NCI-H1417 treated with DMSO at 0.1 percent for 48 hours (cell line): ENCODE results near the gene ABCA1.
A peak's percentile ranks its signal among the peaks of the same experiment; 100 is the strongest.
"Not testable (repeated sequence)": the region's sequence is repeated elsewhere in the genome, so short reads cannot be mapped to it uniquely, and the experiment has no call there.

Experiments
- DNase-seq: peaks from one replicate; lab custom pipeline; 2025; lab: John Stamatoyannopoulos, UW

Gene ABCA1

DNA sequence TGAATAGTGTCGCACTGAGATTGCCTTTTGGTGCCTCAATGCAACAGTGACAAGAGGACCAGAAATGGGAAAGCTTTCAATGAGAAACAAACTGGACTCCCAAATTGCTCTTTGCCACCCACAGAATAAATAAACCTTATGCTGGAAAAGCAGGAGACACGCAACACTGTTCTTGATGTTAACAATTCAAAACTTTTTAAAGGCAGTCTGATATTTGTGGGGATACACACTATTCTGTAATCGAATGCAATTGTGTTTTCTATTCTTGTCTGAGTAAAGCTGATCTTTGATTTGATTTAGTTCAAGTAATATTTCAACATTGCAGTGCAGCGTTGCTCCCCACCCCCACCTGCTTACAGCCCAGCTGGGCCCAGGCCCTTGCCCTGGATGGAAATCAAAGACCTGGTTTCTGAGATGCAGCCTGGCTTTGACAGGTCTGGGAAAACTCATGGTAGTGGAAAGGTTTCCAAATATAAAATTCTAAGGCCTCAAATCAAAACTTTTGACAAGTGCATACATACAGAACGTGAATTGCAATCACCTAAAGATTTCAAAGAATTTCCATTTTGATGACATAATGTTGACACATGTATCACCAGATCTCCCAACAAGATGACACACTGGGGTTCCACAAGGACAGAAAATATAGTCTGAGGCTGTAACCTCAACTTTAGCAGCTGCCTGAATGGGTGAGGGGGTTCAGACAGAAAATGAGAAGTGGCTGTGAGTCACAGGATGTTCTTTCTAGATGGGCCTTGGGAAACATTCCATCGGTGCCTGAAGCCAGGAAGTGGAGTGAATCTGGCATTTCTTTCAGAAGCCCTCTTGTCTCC is 55.1 kb downstream of the ABCA1 start:
- no peak for DNase-seq

- no peak for DNase-seq
These were observed 55.9 kb downstream of the ABCA1 start for GRCh38 chr9:104871961-104872527.

GRCh38 chr9:104869811-104870210 is 58.1 kb downstream of the ABCA1 start:
- no peak for DNase-seq

- DNase-seq, result no peak
These were observed 59.1 kb downstream of the ABCA1 start for GRCh38 chr9:104868687-104869404.

DNA sequence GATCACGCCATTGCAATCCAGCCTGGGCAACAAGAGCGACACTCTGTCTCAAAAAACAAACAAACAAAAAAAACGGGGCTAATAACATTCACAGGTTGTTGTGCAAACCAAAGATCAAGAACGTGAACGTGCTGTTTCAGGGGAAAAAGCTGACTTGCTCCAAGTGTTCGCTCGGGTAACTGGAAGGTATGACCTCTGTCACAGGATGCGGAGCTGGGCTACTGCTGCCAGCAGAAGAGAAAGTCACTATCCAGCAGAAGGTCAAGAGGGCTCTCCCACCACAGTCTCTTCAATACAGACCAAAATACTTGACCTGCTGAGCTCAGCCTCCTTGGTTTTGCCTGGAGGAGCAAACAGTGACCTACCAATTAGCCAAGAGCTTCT is 59.7 kb downstream of the ABCA1 start:
- no peak for DNase-seq

DNA sequence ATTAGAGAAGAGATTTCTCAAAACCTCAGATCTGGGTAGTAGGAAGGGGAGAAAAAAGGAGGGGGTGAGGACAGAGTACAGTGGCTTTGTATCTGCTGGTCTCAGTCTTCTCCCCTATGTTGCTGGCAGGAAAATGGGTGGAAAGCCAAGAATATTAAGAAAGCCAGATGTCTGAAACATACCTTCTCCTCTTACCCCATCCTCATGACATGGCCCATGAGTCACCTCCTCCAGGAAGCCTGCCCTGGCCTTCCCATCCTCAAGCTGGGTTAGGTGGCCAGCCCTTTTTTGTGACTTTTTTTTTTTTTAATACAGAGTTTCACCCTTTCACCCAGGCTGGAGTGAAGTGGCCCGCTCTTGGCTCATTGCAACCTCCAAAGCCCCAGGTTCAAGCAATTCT is 61.8 kb downstream of the ABCA1 start:
- no peak for DNase-seq

GRCh38 chr9:104864675-104865104 is 63.3 kb downstream of the ABCA1 start:
- no peak for DNase-seq

DNA sequence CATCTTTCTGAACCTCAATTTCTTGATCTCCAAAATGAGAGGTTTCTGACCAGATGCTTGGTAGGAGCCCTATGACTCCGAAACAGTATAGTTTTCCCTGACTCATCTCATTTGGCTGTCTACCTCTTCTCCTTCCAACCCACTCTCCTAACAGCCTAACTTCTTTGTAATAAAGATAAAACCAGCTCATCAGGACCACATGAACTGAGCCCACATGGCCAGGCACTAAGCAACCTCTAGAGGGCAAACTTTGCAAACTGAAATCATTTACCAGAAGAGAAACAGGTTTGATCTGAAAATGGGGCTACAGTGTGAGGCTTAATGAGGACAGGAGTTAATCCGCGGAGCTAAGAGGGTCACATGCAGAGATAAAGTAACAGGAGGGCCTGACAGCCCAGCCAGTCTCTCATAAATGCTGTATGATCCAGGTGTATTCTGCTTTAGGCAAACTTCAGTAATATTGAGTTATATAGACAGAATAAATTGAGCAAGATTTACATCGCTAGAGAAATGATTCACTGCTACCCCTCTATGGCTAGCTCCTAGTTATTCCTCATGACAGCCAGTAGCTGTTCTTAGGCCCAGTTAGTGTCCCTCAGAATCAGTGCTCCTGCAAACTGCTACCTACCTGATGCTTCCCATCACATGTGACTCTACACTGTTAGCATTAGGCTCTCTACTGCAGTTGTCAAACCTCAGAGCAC is 64.6 kb downstream of the ABCA1 start:
- DNase-seq, result peak; percentile 42

GRCh38 chr9:104861397-104861796 is 66.6 kb downstream of the ABCA1 start:
- no peak for DNase-seq

GRCh38 chr9:104860263-104860662 is 67.7 kb downstream of the ABCA1 start:
- no peak for DNase-seq

DNA sequence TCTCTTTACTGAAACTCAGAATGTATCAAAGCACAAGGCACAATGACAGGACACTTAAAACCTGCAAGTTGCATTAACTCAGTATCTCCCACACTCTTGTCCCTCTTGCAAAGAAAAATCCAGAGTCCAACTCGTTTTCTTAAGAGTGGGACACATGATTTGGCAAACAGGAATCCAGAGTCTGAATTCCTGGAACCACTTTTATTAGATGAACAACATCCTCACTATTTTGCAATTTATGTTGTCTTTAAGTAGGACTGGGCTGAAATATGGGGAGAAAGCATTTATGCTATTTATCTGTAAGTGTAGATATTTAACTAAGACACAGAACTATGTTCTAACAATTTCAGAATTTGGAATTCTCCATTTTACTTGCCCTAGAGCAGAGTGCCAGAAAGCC is 69.1 kb downstream of the ABCA1 start:
- no peak for DNase-seq

DNA sequence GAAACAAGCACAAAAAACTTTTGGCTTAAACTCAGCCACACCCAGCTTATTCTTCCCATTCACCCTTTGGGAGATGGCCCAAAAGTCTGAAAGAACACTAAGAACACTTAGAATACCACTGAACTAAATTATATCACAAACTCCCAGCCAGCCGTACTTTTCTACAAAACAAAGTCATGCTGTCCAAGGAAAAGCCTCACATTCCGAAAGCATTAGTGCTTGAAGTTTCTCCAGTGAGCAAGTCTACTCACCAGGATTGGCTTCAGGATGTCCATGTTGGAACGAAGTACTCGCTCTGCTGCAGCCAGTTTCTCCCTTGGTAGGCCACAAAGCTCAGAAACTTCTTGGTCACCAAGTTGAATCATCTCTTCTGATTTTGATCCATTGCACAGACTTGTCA is 69.7 kb downstream of the ABCA1 start:
- DNase-seq, result no peak

DNA sequence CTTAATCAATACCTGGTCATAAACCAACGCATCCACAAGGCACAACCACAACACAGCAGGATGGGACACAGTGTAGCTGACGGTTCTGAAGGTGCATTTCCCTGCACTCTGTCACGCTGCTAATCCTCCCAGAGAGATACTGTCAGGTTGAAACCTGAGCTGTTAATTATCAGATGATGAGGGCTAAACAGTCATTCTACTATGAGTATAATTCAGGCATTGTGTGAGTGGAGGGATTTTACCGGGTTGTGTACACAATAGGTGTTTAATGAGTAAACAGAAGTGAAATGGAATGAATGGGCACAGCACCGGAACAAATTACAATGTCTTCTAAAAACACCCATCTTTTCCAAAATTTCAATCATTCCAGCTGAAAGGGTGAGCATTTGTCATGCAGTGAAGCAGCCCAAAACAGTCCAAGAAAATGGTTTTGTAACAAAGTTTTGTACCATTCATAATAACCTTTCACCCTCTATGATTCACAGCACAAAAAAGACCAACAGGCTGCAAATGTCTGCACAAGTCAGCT is 71.5 kb downstream of the ABCA1 start:
- peak; percentile 82 for DNase-seq

- DNase-seq, result no peak
These were observed 72.1 kb downstream of the ABCA1 start for GRCh38 chr9:104855807-104856206.

DNA sequence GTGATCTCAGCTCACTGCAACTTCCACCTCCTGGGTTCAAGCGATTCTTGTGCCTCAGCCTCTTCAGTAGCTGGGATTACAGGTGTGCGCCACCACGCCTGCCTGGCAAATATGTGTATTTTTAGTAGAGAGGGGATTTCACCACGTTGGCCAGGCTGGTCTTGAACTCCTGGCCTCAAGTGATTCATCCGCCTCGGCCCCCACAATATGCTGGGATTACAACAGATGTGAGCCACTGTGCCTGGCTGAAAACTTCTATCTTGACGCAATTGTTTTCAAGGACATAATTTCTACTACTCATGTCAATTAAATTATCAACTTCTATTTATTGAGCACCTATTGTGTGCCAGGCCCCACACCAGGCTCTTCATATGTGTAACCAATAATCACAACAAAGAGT is 72.7 kb downstream of the ABCA1 start:
- not testable (repeated sequence) for DNase-seq

DNA sequence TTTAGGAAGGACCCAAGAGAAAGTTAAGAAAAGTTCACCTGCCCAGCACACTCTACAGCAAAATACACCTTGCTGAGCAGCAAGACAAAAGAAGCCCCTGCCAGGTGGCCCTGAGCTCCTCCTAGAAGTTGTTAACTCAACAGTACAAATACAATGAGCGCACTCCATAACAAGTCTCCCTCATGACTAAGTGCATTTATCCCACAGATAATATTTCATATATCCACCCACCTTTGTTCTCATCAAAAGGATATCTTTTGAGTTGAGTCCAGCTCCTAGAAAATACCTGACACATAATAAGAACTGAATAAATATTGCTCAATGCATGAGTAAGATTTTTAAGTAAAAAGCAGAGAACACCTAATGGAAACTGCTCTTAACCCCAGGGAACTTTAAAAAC is 73.3 kb downstream of the ABCA1 start:
- no peak for DNase-seq

GRCh38 chr9:104853683-104854082 is 74.3 kb downstream of the ABCA1 start:
- DNase-seq, result no peak

- no peak for DNase-seq
These were observed 74.8 kb downstream of the ABCA1 start for GRCh38 chr9:104853159-104853558.

- DNase-seq, result no peak
These were observed 76.4 kb downstream of the ABCA1 start for GRCh38 chr9:104851546-104851920.

GRCh38 chr9:104850786-104851545 is 77.0 kb downstream of the ABCA1 start:
- DNase-seq, result no peak

DNA sequence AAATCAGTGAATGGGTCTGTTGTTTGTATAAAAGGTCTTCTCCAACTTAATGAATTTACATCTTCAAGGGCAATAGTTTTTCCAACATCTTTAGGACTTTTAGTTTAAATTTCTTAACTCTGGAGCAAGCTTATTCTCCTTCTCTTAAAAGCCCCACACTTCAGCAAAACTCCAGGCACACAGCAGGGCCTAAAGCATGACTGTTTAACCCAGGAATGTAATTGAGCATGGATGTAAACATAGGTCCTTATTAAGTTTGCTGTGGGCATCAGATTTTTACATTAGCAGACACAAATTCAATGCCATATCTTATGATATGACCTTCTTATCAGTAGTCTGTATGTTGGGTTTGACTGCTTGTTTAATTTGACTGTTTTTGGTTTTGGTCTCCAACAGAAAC is 78.9 kb downstream of the ABCA1 start:
- DNase-seq, result no peak

DNA sequence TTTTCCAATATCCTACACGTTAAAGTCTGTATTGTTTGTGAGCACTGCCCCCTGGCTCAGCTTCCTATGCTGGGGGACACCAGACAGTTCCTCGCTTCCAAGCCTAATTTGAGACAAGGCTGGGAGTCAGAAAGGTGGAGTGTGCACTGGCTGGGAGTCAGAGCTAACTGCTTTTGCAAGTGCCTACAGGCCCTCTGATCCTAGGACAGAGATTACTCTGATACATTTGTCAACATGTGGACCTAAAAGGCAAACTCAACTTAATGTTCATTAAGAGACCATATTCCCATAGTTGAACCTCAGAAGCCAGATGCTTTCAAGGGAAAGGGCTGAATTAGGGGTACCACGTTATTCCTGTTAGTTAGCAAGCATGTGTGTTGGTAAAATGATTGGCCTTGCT is 83.2 kb downstream of the ABCA1 start:
- no peak for DNase-seq
